Nephron progenitor cell (in vitro differentiated cells): ENCODE results near the gene ACTR1A.

ENCODE experiments used
- DNase-seq: peaks from one replicate; pipeline ENCODE4 v3.0.0; 2021
- H3K27ac Mint-ChIP-seq: 2 replicates; pipeline ENCODE4 v1.8.0; 2021; ENCODE audit warnings: mild to moderate bottlenecking, moderate library complexity, mixed read lengths
- H3K27me3 Mint-ChIP-seq: 2 replicates; pipeline ENCODE4 v1.8.0; 2021; ENCODE audit warnings: mild to moderate bottlenecking, low read depth, mixed read lengths; ENCODE audit not compliant: poor library complexity
- H3K36me3 Mint-ChIP-seq: 2 replicates; pipeline ENCODE4 v1.8.0; 2021; ENCODE audit warnings: low read depth, mixed read lengths
- H3K4me1 Mint-ChIP-seq: 2 replicates; pipeline ENCODE4 v1.8.0; 2021; ENCODE audit warnings: mixed read lengths
- H3K4me3 Mint-ChIP-seq: 2 replicates; pipeline ENCODE4 v1.8.0; 2021; ENCODE audit warnings: mild to moderate bottlenecking, moderate library complexity, mixed read lengths
- H3K9me3 Mint-ChIP-seq: 2 replicates; pipeline ENCODE4 v1.8.0; 2021; ENCODE audit warnings: mild to moderate bottlenecking, moderate library complexity, mixed read lengths
- TF ChIP-seq, protein P1 (sequence below): fragments of 200-600 bp; sonication (generic); IDR thresholded peaks from 2 replicates; pipeline ENCODE4 v1.5.0; 2021; ENCODE audit warnings: antibody characterized with exemption

Gene ACTR1A

DNA sequence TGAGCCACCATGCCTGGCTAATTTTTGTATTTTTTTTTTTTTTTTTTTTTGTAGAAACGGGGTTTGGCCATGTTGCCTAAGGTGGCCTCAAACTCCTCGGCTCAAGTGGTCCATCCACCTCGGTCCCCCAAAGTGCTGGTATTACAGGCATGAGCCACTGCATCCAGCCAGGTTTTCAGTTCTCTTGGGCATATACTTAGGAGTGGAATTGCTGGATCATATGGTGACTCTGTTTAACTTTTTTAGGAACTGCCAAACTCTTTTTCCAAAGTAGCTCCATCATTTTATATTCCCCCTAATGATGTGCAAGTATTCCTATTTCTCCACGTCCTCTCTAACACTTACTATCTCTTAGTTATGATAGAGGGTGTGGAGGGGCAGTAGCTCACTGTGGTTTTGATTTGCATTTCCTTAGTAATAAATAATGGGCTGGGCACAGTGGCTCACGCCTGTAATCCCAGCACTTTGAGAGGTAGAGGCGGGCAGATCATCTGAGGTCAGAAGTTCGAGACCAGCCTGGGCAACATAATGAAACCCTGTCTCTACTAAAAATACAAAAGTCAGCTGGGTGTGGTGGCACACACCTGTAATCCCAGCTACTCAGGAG is 42.9 kb upstream of the ACTR1A start:
- H3K9me3 Mint-ChIP-seq: no peaks in the 10 kb centered on the region

DNA sequence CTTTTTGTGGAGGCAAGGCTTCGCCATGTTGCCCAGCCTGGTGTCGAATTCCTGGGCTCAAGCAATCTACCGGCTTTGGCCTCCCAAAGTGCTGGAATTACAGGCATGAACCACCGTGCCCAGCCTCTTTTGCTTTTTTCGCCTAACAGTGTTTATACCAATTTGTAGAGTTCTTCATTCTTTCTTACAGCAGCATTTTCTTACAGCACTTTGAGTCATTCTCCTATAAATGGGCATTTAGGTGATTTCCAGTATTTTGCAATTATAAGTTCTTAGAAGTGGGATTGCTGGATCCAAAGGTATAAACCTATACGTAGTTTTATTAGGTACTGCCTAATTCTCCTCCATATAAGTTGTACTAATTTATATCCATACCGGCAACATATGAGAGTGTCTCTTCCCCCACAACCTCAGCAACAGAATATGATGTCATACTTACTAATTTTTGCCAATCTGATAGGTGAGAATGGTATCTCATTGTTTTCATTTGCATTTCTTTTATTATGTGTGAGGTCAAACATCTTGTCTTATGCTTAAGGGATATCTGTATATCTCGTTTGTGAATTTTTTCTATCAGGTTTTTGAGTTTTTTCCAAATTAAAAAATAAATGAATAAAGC is 40.4 kb upstream of the ACTR1A start:
- Mint-ChIP-seq H3K4me3 (no peak overlapping the region), H3K27ac (peak overlapping the region; percentile 85), H3K9me3 (no peaks in the 10 kb centered on the region), H3K36me3 (peaks cover 35% of the 10 kb centered on the region), H3K27me3 (no peaks in the 10 kb centered on the region), H3K4me1 (peaks cover 17% of the 10 kb centered on the region)
- no peak for DNase-seq
- TF ChIP-seq, protein P1, sequence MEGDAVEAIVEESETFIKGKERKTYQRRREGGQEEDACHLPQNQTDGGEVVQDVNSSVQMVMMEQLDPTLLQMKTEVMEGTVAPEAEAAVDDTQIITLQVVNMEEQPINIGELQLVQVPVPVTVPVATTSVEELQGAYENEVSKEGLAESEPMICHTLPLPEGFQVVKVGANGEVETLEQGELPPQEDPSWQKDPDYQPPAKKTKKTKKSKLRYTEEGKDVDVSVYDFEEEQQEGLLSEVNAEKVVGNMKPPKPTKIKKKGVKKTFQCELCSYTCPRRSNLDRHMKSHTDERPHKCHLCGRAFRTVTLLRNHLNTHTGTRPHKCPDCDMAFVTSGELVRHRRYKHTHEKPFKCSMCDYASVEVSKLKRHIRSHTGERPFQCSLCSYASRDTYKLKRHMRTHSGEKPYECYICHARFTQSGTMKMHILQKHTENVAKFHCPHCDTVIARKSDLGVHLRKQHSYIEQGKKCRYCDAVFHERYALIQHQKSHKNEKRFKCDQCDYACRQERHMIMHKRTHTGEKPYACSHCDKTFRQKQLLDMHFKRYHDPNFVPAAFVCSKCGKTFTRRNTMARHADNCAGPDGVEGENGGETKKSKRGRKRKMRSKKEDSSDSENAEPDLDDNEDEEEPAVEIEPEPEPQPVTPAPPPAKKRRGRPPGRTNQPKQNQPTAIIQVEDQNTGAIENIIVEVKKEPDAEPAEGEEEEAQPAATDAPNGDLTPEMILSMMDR: no peak

More for the DNA sequence above, 42.9 kb upstream of the ACTR1A start:
- Mint-ChIP-seq H3K27me3 (no peaks in the 10 kb centered on the region), H3K4me3 (no peak overlapping the region), H3K4me1 (peaks cover 22% of the 10 kb centered on the region), H3K36me3 (peaks cover 47% of the 10 kb centered on the region), H3K27ac (no peak overlapping the region)
- TF ChIP-seq, protein P1: no peak
- DNase-seq: no peak

DNA sequence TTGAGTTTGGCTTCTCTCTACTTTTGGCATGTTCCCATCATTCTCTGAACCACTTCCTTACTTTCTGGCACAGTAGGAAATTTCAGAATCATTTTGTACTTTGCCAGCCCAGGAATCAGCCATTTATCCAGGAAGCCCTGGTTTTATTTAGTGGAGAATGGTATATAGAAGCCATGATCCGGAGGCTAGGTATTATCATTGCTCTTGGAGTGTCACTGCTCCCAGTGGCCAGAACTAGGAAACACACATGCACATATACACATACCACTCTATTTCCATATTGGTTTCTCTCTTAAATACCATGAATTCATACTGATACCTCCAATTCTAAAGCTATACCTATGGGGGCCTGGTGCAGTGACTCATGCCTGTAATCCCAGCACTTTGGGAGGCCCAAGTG is 37.5 kb upstream of the ACTR1A start:
- Mint-ChIP-seq H3K4me3 (no peak overlapping the region), H3K36me3 (peaks cover 43% of the 10 kb centered on the region), H3K27me3 (no peaks in the 10 kb centered on the region), H3K27ac (no peak overlapping the region), H3K4me1 (no peaks in the 10 kb centered on the region), H3K9me3 (no peaks in the 10 kb centered on the region)
- DNase-seq: no peak
- TF ChIP-seq, protein P1: peak; percentile 6

DNA sequence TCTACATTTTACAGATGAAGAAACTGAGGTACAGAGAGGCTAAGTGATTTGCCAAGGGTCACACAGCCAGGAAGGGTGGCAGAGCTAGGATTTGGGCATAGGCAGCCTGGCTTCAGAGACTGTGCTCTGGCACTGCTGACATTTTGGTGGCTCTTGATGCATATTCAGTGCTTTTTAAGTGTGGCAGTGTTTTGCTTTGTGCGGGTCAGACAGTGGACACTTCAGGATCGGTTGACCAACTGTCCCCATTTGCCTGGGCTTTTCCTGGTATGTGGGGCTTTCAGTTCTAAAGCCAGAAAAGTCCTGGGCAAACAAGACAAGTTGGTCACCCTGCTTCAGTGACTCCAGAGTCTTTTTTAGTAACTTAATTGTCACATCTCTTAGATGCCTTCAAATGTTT is 36.3 kb upstream of the ACTR1A start:
- peaks cover 41% of the 10 kb centered on the region for H3K36me3 Mint-ChIP-seq
- H3K27ac Mint-ChIP-seq: no peak overlapping the region
- TF ChIP-seq, protein P1: no peak
- H3K9me3 Mint-ChIP-seq: no peaks in the 10 kb centered on the region
- H3K27me3 Mint-ChIP-seq: no peaks in the 10 kb centered on the region
- no peak for DNase-seq
- no peak overlapping the region for H3K4me3 Mint-ChIP-seq
- H3K4me1 Mint-ChIP-seq: peaks cover 2% of the 10 kb centered on the region

DNA sequence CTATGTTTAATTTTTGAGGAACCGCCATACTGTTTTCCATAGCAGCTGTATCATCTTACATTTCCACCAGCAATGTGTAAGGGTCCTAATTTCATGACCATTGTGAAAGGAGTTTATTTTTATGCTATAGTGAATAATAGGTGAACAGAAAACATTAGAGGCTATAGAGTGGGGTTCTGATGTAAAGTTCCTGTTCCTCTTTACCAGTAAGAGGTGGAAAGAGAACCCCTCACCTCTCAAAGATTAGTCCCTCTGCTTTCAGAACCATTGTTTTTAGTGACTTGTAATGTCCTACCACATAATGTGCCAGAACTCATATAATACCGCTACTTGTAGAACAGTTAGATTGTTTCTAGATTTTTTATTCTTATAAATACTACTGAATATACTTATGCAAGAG is 35.4 kb upstream of the ACTR1A start:
- TF ChIP-seq, protein P1: no peak
- no peaks in the 10 kb centered on the region for H3K27me3 Mint-ChIP-seq
- peaks cover 5% of the 10 kb centered on the region for H3K4me1 Mint-ChIP-seq
- H3K9me3 Mint-ChIP-seq: no peaks in the 10 kb centered on the region
- no peak for DNase-seq
- H3K4me3 Mint-ChIP-seq: no peak overlapping the region
- peaks cover 38% of the 10 kb centered on the region for H3K36me3 Mint-ChIP-seq
- H3K27ac Mint-ChIP-seq: no peak overlapping the region

DNA sequence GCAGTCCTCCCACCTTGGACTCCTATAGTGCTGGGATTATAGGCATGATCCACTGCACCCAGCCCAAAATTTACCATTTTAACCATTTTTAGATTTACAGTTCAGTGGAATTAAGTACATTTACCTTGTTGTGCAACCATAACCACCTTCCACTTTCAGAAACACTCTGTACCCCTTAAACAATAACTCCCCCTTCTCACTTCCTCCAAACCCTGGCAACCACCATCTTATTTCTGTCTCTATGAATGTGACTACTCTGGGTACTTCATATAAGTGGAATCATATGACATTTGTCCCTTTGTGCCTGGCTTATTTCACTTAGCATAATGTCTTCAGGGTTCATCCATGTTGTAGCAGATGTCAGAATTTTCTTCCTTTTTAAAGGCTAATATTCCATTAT is 34.9 kb upstream of the ACTR1A start:
- Mint-ChIP-seq H3K9me3 (no peaks in the 10 kb centered on the region), H3K36me3 (peaks cover 39% of the 10 kb centered on the region), H3K4me1 (peaks cover 5% of the 10 kb centered on the region), H3K27ac (no peak overlapping the region), H3K27me3 (no peaks in the 10 kb centered on the region), H3K4me3 (no peak overlapping the region)
- no peak for DNase-seq
- TF ChIP-seq, protein P1: no peak
